A673 (cell line): ENCODE data around the gene KIAA1549.

ENCODE experiments used
- CTCF ChIP-seq: fragments of 300-800, 200-600 bp; sonication (generic); conservative IDR thresholded peaks from 2 replicates; pipeline ENCODE4 v1.5.1; 2017; ENCODE audit warnings: low read depth, mild to moderate bottlenecking, antibody characterized with exemption, low read length, moderate library complexity, mixed read lengths
- EZH2 ChIP-seq: fragments of 200-600 bp; sonication (generic); IDR thresholded peaks from 2 replicates; pipeline ENCODE4 v1.6.1; 2017; ENCODE audit warnings: borderline replicate concordance, low read depth, mild to moderate bottlenecking, mixed read lengths, antibody characterized with exemption, low read length; ENCODE audit not compliant: poor library complexity, severe bottlenecking

DNA sequence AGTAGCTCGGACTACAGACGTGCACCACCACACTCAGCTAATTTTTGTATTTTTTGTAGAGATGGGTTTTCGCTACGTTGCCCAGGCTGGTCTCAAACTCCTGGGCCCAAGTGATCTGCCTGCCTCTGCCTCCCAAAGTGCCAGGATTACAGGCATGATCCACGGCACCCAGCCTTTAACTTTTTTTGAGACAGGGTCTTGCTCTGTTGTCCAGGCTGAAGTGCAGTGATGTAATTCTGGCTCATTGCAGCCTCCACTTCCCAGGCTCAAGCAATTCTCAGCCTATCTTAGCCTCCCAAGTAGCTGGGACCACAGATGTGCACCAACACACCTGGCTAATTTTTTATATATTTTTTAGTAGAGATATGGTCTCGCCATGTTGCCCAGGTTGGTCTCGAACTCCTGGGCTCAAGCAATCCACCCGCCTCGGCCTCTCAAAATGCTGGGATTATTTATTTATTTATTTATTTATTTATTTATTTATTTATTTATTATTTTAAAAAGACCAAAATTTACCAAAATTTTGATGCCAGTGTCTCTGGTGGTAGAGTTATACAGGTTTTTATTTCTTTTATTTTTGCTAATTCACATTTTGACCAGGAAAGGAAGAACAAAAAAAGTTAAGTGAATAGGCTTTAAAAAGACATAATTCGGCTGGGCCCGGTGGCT lies 158.2 kb downstream of the KIAA1549 start:
- TF ChIP-seq CTCF (no peak), EZH2 (no peak)
